HL-60 (cell line): ENCODE results near the gene VDR.

ENCODE experiments used
- DNase-seq, 2 experiments: peaks; one replicate each; pipeline ENCODE4 v3.0.0-alpha.2; 2010 to 2020; ENCODE audit warnings: low read depth in 1 of 2, low spot score in 1 of 2
- H3K27ac ChIP-seq: fragments of 250-450 bp; sonication (Bioruptor Pico); replicated peaks from 2 replicates; pipeline ENCODE4 v1.5.1; 2020; ENCODE audit warnings: mild to moderate bottlenecking, moderate library complexity
- H3K27me3 ChIP-seq: fragments of 250-450 bp; sonication (Bioruptor Pico); 2 replicates; pipeline ENCODE4 v1.5.1; 2021; ENCODE audit warnings: mild to moderate bottlenecking, moderate library complexity; ENCODE audit not compliant: insufficient read depth, poor library complexity, severe bottlenecking
- H3K4me3 ChIP-seq: replicated peaks from 2 replicates; pipeline ENCODE4 v1.5.1; 2011; ENCODE audit warnings: mild to moderate bottlenecking, control low read depth, low read length; ENCODE audit not compliant: insufficient read depth
- GABPA ChIP-seq: IDR thresholded peaks from 2 replicates; pipeline ENCODE4 v1.6.1; 2012; ENCODE audit warnings: low read depth
- POLR2AphosphoS5 ChIP-seq: IDR thresholded peaks from 2 replicates; pipeline ENCODE4 v1.6.1; 2012; ENCODE audit warnings: low read depth
- SPI1 ChIP-seq: IDR thresholded peaks from 2 replicates; pipeline ENCODE4 v1.6.1; 2012; ENCODE audit warnings: low read depth, mild to moderate bottlenecking, borderline replicate concordance
- TF ChIP-seq, protein P1 (sequence below): IDR thresholded peaks from one replicate; pipeline ENCODE4 v1.5.1; 2011; ENCODE audit warnings: low read length, control low read depth, inconsistent platforms; ENCODE audit not compliant: insufficient read depth
- TF ChIP-seq, protein P2 (sequence below): IDR thresholded peaks from 2 replicates; pipeline ENCODE4 v1.6.1; 2012; ENCODE audit warnings: low read depth; ENCODE audit not compliant: insufficient replicate concordance

The VDR gene

DNA sequence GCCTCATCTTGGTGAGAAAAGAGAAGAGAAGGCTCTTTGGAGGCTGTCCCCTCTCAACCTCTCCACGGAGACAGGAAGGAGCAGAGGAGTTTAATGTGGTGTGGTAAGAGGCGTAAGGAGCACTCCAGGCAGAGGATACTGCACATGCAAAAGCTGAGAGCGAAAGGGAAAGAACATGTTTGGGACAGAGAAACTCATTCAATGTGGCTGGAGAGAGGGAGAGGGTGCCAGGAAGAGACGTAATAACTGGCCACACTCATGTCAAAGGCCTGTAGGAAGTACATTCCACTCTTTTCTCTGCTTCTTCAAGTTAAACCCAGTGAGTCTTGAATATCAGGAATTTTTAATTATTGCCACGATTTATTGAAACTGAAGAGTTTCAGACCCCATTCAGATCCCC, 12.0 kb downstream of the VDR start:
- no peak overlapping the region for H3K27ac ChIP-seq
- H3K4me3 ChIP-seq = no peak overlapping the region
- TF ChIP-seq, protein P1, sequence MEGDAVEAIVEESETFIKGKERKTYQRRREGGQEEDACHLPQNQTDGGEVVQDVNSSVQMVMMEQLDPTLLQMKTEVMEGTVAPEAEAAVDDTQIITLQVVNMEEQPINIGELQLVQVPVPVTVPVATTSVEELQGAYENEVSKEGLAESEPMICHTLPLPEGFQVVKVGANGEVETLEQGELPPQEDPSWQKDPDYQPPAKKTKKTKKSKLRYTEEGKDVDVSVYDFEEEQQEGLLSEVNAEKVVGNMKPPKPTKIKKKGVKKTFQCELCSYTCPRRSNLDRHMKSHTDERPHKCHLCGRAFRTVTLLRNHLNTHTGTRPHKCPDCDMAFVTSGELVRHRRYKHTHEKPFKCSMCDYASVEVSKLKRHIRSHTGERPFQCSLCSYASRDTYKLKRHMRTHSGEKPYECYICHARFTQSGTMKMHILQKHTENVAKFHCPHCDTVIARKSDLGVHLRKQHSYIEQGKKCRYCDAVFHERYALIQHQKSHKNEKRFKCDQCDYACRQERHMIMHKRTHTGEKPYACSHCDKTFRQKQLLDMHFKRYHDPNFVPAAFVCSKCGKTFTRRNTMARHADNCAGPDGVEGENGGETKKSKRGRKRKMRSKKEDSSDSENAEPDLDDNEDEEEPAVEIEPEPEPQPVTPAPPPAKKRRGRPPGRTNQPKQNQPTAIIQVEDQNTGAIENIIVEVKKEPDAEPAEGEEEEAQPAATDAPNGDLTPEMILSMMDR = no peak
- TF ChIP-seq, protein P2, sequence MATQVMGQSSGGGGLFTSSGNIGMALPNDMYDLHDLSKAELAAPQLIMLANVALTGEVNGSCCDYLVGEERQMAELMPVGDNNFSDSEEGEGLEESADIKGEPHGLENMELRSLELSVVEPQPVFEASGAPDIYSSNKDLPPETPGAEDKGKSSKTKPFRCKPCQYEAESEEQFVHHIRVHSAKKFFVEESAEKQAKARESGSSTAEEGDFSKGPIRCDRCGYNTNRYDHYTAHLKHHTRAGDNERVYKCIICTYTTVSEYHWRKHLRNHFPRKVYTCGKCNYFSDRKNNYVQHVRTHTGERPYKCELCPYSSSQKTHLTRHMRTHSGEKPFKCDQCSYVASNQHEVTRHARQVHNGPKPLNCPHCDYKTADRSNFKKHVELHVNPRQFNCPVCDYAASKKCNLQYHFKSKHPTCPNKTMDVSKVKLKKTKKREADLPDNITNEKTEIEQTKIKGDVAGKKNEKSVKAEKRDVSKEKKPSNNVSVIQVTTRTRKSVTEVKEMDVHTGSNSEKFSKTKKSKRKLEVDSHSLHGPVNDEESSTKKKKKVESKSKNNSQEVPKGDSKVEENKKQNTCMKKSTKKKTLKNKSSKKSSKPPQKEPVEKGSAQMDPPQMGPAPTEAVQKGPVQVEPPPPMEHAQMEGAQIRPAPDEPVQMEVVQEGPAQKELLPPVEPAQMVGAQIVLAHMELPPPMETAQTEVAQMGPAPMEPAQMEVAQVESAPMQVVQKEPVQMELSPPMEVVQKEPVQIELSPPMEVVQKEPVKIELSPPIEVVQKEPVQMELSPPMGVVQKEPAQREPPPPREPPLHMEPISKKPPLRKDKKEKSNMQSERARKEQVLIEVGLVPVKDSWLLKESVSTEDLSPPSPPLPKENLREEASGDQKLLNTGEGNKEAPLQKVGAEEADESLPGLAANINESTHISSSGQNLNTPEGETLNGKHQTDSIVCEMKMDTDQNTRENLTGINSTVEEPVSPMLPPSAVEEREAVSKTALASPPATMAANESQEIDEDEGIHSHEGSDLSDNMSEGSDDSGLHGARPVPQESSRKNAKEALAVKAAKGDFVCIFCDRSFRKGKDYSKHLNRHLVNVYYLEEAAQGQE = no peak
- no peaks in the 10 kb centered on the region for H3K27me3 ChIP-seq
- DNase-seq = no peak

DNA sequence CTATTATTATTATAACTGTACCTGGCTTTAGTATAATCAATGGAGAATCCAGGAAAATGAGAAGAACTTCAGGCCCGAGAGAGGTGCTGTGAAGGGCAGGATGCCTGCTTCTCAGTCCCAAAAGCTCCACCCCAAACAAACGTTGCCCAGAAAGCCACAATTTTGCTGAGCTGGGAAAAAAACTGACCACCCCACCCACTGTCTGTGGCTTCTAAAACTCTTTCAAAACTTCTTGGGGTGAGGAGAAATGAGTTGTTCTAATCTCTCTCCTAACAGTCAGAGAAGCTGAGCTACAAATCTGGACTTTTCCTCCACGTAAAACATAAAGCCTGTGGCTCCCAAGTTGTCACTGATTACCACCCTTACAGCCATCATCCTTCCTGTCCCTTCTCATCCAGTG, 13.4 kb downstream of the VDR start:
- no peak for DNase-seq
- TF ChIP-seq, protein P2 = no peak
- TF ChIP-seq, protein P1 = no peak
- Histone ChIP-seq H3K4me3 (no peak overlapping the region), H3K27ac (no peak overlapping the region), H3K27me3 (no peaks in the 10 kb centered on the region)

DNA sequence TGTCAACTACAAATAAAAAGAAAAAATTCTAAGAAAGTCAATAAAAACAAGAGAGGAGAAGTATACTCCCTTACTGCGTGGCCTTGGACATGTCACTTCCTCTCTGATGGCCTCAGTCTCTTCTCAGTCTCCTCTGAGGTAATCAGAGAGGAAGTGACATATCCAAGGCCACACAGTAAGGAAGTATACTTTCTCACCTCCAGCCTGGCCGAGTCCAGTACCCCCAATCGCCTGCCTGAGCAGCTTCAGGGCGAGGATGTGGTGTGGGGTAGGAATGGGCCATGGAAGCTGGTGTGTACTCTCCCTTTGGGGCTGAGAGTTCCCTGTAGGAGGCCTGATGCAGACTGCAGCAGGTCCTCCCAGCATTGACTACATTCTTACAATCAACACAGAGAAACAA, 15.8 kb downstream of the VDR start:
- H3K27me3 ChIP-seq = no peaks in the 10 kb centered on the region
- peak overlapping the region; percentile 85 for H3K27ac ChIP-seq
- H3K4me3 ChIP-seq = no peak overlapping the region
- peak; percentile 63 to 80 for DNase-seq
- TF ChIP-seq SPI1 (peak; percentile 100), GABPA (peak; percentile 74), POLR2AphosphoS5 (peak; percentile 77)
- TF ChIP-seq, protein P2 = no peak
- TF ChIP-seq, protein P1 = no peak
